ENCODE results near the gene TRPM7. TPM values are rescaled to one million over a fixed set of nuclear protein-coding genes. Genes with fewer than 3 reads are reported as not detected.

TRPM7 gene
- total RNA-seq, 4 donors from 2014 or later = 31.3 to 63.8 (median 41.9) TPM

- TF ChIP-seq POLR2A (IDR thresholded peaks at IDR 0.05) = no peak
- TF ChIP-seq CTCF (IDR thresholded peaks at IDR 0.05) = no peak
- no peak for DNase-seq (ENCODE audit: low spot score in 2 of 2)
- 96 to 97% methylated on average over 4 of the region's 4 CpGs for WGBS, 2 donors
- H3K4me3 ChIP-seq (ENCODE audit: low read depth, poor library complexity, severe bottlenecking) = no peak overlapping the region
- intact Hi-C loops (cut with DNase I; ENCODE audit: low total_unique reads) = no loop called here
Measured at GRCh38 chr15:50563756-50564155, 122.8 kb downstream of the TRPM7 start.

- intact Hi-C loops (cut with DNase I; ENCODE audit: low total_unique reads) = no loop called here
- WGBS, 2 donors = 54 to 55% methylated on average over 4 of the region's 4 CpGs
- DNase-seq (ENCODE audit: low spot score in 2 of 2) = no peak
- TF ChIP-seq CTCF (IDR thresholded peaks at IDR 0.05) (no peak), POLR2A (IDR thresholded peaks at IDR 0.05) (no peak)
- no peak overlapping the region for H3K4me3 ChIP-seq (ENCODE audit: low read depth, poor library complexity, severe bottlenecking)
Measured at GRCh38 chr15:50562735-50563640, 123.6 kb downstream of the TRPM7 start.

GRCh38 chr15:50558012-50558411 lies 128.6 kb downstream of the TRPM7 start:
- intact Hi-C loops (cut with DNase I; ENCODE audit: low total_unique reads) = no loop called here
- H3K4me3 ChIP-seq (ENCODE audit: low read depth, poor library complexity, severe bottlenecking) = no peak overlapping the region
- TF ChIP-seq POLR2A (IDR thresholded peaks at IDR 0.05) = no peak
- no peak for TF ChIP-seq CTCF (IDR thresholded peaks at IDR 0.05)
- 98 to 100% methylated on average over 2 of the region's 2 CpGs for WGBS, 2 donors
- DNase-seq (ENCODE audit: low spot score in 2 of 2) = no peak

GRCh38 chr15:50556642-50557371 lies 129.8 kb downstream of the TRPM7 start:
- no peak for DNase-seq (ENCODE audit: low spot score in 2 of 2)
- no peak for TF ChIP-seq POLR2A (IDR thresholded peaks at IDR 0.05)
- TF ChIP-seq CTCF (IDR thresholded peaks at IDR 0.05) = no peak
- H3K4me3 ChIP-seq (ENCODE audit: low read depth, poor library complexity, severe bottlenecking) = no peak overlapping the region
- 96 to 99% methylated on average over 2 of the region's 2 CpGs for WGBS, 2 donors
- intact Hi-C loops (cut with DNase I; ENCODE audit: low total_unique reads) = no loop called here

GRCh38 chr15:50552238-50552637 lies 134.4 kb downstream of the TRPM7 start:
- DNase-seq (ENCODE audit: low spot score in 2 of 2) = no peak
- intact Hi-C loops (cut with DNase I; ENCODE audit: low total_unique reads) = no loop called here
- TF ChIP-seq POLR2A (IDR thresholded peaks at IDR 0.05) (no peak), CTCF (IDR thresholded peaks at IDR 0.05) (no peak)
- 83 to 91% methylated on average over 4 of the region's 4 CpGs for WGBS, 2 donors
- H3K4me3 ChIP-seq (ENCODE audit: low read depth, poor library complexity, severe bottlenecking) = no peak overlapping the region

Data from lower leg skin (tissue), 4 donors.